ENCODE data around the gene RIN3. TPM values are rescaled to one million over a fixed set of nuclear protein-coding genes. Genes with fewer than 3 reads are reported as not detected.

Gene RIN3
- total and polyA plus RNA-seq, 10 donors = 17.2 to 117 (median 75.7) TPM

GRCh38 chr14:92603309-92604242 is 90.0 kb downstream of the RIN3 start:
- no peak overlapping the region for H3K27ac ChIP-seq
- intact Hi-C loops (cut with DNase I; ENCODE audit: low total_unique reads) = no loop called here
- no peaks in the 10 kb centered on the region for H3K27me3 ChIP-seq (replicated peaks in 1 of 7)
- H3K4me1 ChIP-seq = peaks cover 0 to 53% (median 20%) of the 10 kb centered on the region in 6 donors
- H3K9me3 ChIP-seq = peaks cover 0 to 19% (median 11%) of the 10 kb centered on the region in 8 donors
- 63 to 79% (median 72%) methylated on average over 11 to 14 of the region's 14 CpGs for WGBS, 5 donors
- DNase-seq = no peak
- H3K4me3 ChIP-seq = no peak overlapping the region
- peaks cover 0 to 40% (median 0%) of the 10 kb centered on the region in 6 donors for H3K36me3 ChIP-seq
- TF ChIP-seq POLR2AphosphoS5 (IDR thresholded peaks at IDR 0.05) (no peak), CTCF (IDR thresholded peaks at IDR 0.05 in 8 of 11, conservative IDR thresholded peaks at IDR 0.05 in 3 of 11) (peak in 4 of 11 experiments; percentile 15 to 47 (median 29))

- no peaks in the 10 kb centered on the region for H3K27me3 ChIP-seq (replicated peaks in 1 of 7)
- H3K4me3 ChIP-seq = no peak overlapping the region
- H3K4me1 ChIP-seq = peaks cover 4 to 59% (median 24%) of the 10 kb centered on the region in 6 donors
- peaks cover 0 to 32% (median 0%) of the 10 kb centered on the region in 6 donors for H3K36me3 ChIP-seq
- 93 to 98% (median 94%) methylated on average over 5 of the region's 5 CpGs for whole genome bisulfite sequencing, 5 donors
- TF ChIP-seq POLR2A (IDR thresholded peaks at IDR 0.05) (no peak), CTCF (IDR thresholded peaks at IDR 0.05 in 8 of 11, conservative IDR thresholded peaks at IDR 0.05 in 3 of 11) (no peak), POLR2AphosphoS5 (IDR thresholded peaks at IDR 0.05) (no peak)
- H3K27ac ChIP-seq = no peak overlapping the region
- intact Hi-C loops (cut with DNase I; ENCODE audit: low total_unique reads) = no loop called here
- no peak for DNase-seq
- peaks cover 0 to 19% (median 11%) of the 10 kb centered on the region in 8 donors for H3K9me3 ChIP-seq
Measured at GRCh38 chr14:92605274-92605940, 91.8 kb downstream of the RIN3 start.

GRCh38 chr14:92607251-92607650 is 93.7 kb downstream of the RIN3 start:
- no peaks in the 10 kb centered on the region for H3K27me3 ChIP-seq (replicated peaks in 1 of 7)
- 89 to 100% (median 97%) methylated on average over 3 of the region's 3 CpGs for WGBS, 5 donors
- H3K36me3 ChIP-seq = peaks cover 0 to 35% (median 0%) of the 10 kb centered on the region in 6 donors
- no peak overlapping the region for H3K4me3 ChIP-seq
- intact Hi-C loops (cut with DNase I; ENCODE audit: low total_unique reads) = no loop called here
- peaks cover 4 to 44% (median 21%) of the 10 kb centered on the region in 6 donors for H3K4me1 ChIP-seq
- H3K27ac ChIP-seq = peak overlapping the region in 4 of 8 donors; percentile 16 to 86 (median 54)
- no peak for TF ChIP-seq POLR2AphosphoS5 (IDR thresholded peaks at IDR 0.05)
- no peak for TF ChIP-seq CTCF (IDR thresholded peaks at IDR 0.05 in 8 of 11, conservative IDR thresholded peaks at IDR 0.05 in 3 of 11)
- TF ChIP-seq POLR2A (IDR thresholded peaks at IDR 0.05) = no peak
- no peak for DNase-seq
- H3K9me3 ChIP-seq = peaks cover 0 to 19% (median 11%) of the 10 kb centered on the region in 8 donors

Data from spleen (tissue), 11 donors.